Measurements from ENCODE around the gene RNF5. TPM values are rescaled to one million over a fixed set of nuclear protein-coding genes. Genes with fewer than 3 reads are reported as not detected.
A peak's percentile ranks its signal among the peaks of the same experiment; 100 is the strongest.

Gene RNF5
- total and polyA plus RNA-seq, 9 of the 15 experiments (the other 6 are each of a cell fraction or from before 2014, with no cell fraction given), result 62.2 to 245 (median 129) TPM

DNA sequence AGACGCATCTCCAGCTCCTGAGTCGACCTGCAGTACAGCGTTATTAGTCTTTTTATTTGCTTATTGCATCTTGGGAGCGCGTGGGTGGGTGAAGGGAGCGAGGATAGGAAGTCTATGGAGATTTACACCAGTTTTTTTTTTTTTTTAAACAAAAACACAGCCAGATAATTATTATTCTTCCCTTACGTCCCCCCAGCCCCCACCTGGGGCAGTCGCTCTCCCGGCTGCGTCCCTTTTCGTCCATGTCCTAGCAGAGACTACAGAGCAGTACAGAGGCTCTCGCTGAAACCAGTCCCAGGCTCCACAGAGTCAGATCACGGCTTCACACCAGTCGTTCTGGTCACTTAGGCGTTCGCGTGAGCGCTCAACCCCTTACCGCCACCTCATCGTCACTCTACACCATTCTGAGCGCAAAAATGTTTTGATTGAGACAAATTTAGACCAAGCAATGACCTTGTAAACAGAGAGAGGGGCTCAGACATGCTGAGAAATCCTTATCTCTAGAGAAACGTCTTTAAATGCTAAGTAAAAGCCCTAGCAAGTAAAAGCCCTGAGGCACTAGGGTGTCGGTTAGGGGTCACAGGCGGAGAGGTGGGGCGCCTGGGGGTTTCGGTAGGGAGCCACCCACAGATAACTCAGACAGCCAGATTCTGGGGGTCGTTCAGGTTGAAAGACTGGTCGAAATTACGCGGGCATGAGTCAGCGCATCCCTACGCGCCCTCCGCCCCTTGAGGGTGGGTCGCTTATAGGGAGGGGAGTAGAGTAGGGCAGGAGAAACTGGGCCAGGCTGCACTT, 25.2 kb upstream of the RNF5 start (continued):
- TF ChIP-seq KDM5B (IDR thresholded peaks at IDR 0.05; ENCODE audit: insufficient replicate concordance, low read depth, low read length) (peak; percentile 50), LCOR (CRISPR knock-in tag; IDR thresholded peaks at IDR 0.05) (no peak), FOXK2 (conservative IDR thresholded peaks at IDR 0.05 in 1 of 2, IDR thresholded peaks at IDR 0.05 in 1 of 2; ENCODE audit: low read depth in 2 of 2) (0 out of 4 replicates have a peak, but pooled peaks of 1 of the 2 experiments have one; percentile 10), PRMT5 (CRISPR knock-in tag; IDR thresholded peaks at IDR 0.05) (no peak), ESRRA (IDR thresholded peaks at IDR 0.05; ENCODE audit: borderline replicate concordance, low read depth) (peak; percentile 16; the same call in 1 of the 2 replicates), FOXA3 (CRISPR knock-in tag; conservative IDR thresholded peaks at IDR 0.05 in 1 of 2, IDR thresholded peaks at IDR 0.05 in 1 of 2) (peak in 1 of 2 experiments; percentile 53; a peak in 2 of 4 replicates), TRIM24 (IDR thresholded peaks at IDR 0.05) (0 out of 4 replicates have a peak, but pooled peaks of 1 of the 2 experiments have one; percentile 14), MAZ (CRISPR knock-in tag; conservative IDR thresholded peaks at IDR 0.05 in 1 of 2, IDR thresholded peaks at IDR 0.05 in 1 of 2) (0 out of 4 replicates have a peak, but pooled peaks of 1 of the 2 experiments have one; percentile 11), CHD1 (IDR thresholded peaks at IDR 0.05; ENCODE audit: low read length) (no peak), NCOA2 (IDR thresholded peaks at IDR 0.05; ENCODE audit: partially characterized antibody in 2 of 2) (no peak), BHLHE40 (IDR thresholded peaks at IDR 0.05; ENCODE audit: low read length) (peak; percentile 5; the same call in 1 of the 2 replicates), MYNN (IDR thresholded peaks at IDR 0.05) (peak; percentile 97; the same call in 1 of the 2 replicates), MYNN (CRISPR knock-in tag; IDR thresholded peaks at IDR 0.05) (peak; percentile 64; the same call in 1 of the 2 replicates), TBP (optimal IDR thresholded peaks at IDR 0.05; ENCODE audit: low read depth, low read length) (peak; percentile 52), LEF1 (IDR thresholded peaks at IDR 0.05) (peak; percentile 24; the same call in 1 of the 2 replicates)
- TF ChIP-seq, protein P1, sequence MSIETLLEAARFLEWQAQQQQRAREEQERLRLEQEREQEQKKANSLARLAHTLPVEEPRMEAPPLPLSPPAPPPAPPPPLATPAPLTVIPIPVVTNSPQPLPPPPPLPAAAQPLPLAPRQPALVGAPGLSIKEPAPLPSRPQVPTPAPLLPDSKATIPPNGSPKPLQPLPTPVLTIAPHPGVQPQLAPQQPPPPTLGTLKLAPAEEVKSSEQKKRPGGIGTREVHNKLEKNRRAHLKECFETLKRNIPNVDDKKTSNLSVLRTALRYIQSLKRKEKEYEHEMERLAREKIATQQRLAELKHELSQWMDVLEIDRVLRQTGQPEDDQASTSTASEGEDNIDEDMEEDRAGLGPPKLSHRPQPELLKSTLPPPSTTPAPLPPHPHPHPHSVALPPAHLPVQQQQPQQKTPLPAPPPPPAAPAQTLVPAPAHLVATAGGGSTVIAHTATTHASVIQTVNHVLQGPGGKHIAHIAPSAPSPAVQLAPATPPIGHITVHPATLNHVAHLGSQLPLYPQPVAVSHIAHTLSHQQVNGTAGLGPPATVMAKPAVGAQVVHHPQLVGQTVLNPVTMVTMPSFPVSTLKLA (conservative IDR thresholded peaks at IDR 0.05), result peak in 1 of 2 experiments; percentile 13; a peak in 1 of 4 replicates
- TF ChIP-seq, protein P2, sequence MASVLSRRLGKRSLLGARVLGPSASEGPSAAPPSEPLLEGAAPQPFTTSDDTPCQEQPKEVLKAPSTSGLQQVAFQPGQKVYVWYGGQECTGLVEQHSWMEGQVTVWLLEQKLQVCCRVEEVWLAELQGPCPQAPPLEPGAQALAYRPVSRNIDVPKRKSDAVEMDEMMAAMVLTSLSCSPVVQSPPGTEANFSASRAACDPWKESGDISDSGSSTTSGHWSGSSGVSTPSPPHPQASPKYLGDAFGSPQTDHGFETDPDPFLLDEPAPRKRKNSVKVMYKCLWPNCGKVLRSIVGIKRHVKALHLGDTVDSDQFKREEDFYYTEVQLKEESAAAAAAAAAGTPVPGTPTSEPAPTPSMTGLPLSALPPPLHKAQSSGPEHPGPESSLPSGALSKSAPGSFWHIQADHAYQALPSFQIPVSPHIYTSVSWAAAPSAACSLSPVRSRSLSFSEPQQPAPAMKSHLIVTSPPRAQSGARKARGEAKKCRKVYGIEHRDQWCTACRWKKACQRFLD (CRISPR knock-in tag; IDR thresholded peaks at IDR 0.05), result no peak
- TF ChIP-seq, protein P3, sequence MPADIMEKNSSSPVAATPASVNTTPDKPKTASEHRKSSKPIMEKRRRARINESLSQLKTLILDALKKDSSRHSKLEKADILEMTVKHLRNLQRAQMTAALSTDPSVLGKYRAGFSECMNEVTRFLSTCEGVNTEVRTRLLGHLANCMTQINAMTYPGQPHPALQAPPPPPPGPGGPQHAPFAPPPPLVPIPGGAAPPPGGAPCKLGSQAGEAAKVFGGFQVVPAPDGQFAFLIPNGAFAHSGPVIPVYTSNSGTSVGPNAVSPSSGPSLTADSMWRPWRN (IDR thresholded peaks at IDR 0.05; ENCODE audit: low read depth), result peak; percentile 38; the same call in 1 of the 2 replicates
- TF ChIP-seq, protein P4, sequence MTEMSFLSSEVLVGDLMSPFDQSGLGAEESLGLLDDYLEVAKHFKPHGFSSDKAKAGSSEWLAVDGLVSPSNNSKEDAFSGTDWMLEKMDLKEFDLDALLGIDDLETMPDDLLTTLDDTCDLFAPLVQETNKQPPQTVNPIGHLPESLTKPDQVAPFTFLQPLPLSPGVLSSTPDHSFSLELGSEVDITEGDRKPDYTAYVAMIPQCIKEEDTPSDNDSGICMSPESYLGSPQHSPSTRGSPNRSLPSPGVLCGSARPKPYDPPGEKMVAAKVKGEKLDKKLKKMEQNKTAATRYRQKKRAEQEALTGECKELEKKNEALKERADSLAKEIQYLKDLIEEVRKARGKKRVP (CRISPR knock-in tag; IDR thresholded peaks at IDR 0.05), result 0 out of 2 replicates have a peak, but pooled peaks have one; percentile 24
- TF ChIP-seq, protein P5, sequence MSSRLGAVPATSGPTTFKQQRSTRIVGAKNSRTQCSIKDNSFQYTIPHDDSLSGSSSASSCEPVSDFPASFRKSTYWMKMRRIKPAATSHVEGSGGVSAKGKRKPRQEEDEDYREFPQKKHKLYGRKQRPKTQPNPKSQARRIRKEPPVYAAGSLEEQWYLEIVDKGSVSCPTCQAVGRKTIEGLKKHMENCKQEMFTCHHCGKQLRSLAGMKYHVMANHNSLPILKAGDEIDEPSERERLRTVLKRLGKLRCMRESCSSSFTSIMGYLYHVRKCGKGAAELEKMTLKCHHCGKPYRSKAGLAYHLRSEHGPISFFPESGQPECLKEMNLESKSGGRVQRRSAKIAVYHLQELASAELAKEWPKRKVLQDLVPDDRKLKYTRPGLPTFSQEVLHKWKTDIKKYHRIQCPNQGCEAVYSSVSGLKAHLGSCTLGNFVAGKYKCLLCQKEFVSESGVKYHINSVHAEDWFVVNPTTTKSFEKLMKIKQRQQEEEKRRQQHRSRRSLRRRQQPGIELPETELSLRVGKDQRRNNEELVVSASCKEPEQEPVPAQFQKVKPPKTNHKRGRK (tag; IDR thresholded peaks at IDR 0.05), result peak; percentile 34; the same call in 1 of the 2 replicates

Measured in K562 (cell line).